IMR-90 (cell line): ENCODE measurements around the gene ZYG11A.

ENCODE experiments used
- CEBPB ChIP-seq: IDR thresholded peaks from 2 replicates; pipeline ENCODE4 v1.6.1; 2012; ENCODE audit warnings: low read depth, low read length, improper control_type of control experiment
- CHD1 ChIP-seq: IDR thresholded peaks from 2 replicates; pipeline ENCODE4 v1.6.1; 2012; ENCODE audit warnings: low read depth, low read length, improper control_type of control experiment
- MAZ ChIP-seq: IDR thresholded peaks from 2 replicates; pipeline ENCODE4 v1.6.1; 2012; ENCODE audit warnings: low read depth, mild to moderate bottlenecking, low read length, improper control_type of control experiment, moderate library complexity, borderline replicate concordance
- MXI1 ChIP-seq: IDR thresholded peaks from 2 replicates; pipeline ENCODE4 v1.6.1; 2012; ENCODE audit warnings: low read depth, mild to moderate bottlenecking, low read length, moderate library complexity, borderline replicate concordance
- POLR2A ChIP-seq: IDR thresholded peaks from 2 replicates; pipeline ENCODE4 v1.6.1; 2012; ENCODE audit warnings: mild to moderate bottlenecking, low read depth, low read length
- RAD21 ChIP-seq: IDR thresholded peaks from 2 replicates; pipeline ENCODE4 v1.6.1; 2012; ENCODE audit warnings: low read length, improper control_type of control experiment
- RCOR1 ChIP-seq: IDR thresholded peaks from 2 replicates; pipeline ENCODE4 v1.6.1; 2012; ENCODE audit warnings: mild to moderate bottlenecking, low read length, improper control_type of control experiment; ENCODE audit not compliant: insufficient replicate concordance
- TF ChIP-seq, protein P1 (sequence below): conservative IDR thresholded peaks from 2 replicates; pipeline ENCODE4 v1.5.1; 2012; ENCODE audit warnings: mild to moderate bottlenecking, low read depth, low read length, improper control_type of control experiment
- TF ChIP-seq, protein P2 (sequence below): fragments of 150-350 bp; IDR thresholded peaks from 2 replicates; pipeline ENCODE4 v1.6.1; 2016; ENCODE audit warnings: low read depth, mild to moderate bottlenecking, low read length, moderate library complexity, borderline replicate concordance

- TF ChIP-seq RAD21 (no peak), CEBPB (no peak), POLR2A (no peak), MXI1 (no peak), CHD1 (no peak), RCOR1 (no peak), MAZ (no peak)
- TF ChIP-seq, protein P1, sequence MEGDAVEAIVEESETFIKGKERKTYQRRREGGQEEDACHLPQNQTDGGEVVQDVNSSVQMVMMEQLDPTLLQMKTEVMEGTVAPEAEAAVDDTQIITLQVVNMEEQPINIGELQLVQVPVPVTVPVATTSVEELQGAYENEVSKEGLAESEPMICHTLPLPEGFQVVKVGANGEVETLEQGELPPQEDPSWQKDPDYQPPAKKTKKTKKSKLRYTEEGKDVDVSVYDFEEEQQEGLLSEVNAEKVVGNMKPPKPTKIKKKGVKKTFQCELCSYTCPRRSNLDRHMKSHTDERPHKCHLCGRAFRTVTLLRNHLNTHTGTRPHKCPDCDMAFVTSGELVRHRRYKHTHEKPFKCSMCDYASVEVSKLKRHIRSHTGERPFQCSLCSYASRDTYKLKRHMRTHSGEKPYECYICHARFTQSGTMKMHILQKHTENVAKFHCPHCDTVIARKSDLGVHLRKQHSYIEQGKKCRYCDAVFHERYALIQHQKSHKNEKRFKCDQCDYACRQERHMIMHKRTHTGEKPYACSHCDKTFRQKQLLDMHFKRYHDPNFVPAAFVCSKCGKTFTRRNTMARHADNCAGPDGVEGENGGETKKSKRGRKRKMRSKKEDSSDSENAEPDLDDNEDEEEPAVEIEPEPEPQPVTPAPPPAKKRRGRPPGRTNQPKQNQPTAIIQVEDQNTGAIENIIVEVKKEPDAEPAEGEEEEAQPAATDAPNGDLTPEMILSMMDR: no peak
- TF ChIP-seq, protein P2, sequence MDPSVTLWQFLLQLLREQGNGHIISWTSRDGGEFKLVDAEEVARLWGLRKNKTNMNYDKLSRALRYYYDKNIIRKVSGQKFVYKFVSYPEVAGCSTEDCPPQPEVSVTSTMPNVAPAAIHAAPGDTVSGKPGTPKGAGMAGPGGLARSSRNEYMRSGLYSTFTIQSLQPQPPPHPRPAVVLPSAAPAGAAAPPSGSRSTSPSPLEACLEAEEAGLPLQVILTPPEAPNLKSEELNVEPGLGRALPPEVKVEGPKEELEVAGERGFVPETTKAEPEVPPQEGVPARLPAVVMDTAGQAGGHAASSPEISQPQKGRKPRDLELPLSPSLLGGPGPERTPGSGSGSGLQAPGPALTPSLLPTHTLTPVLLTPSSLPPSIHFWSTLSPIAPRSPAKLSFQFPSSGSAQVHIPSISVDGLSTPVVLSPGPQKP: no peak
These were observed 24.7 kb downstream of the ZYG11A start for GRCh38 chr1:52867087-52867863.
